Retinal pigment epithelial cell (primary cell): Measurements from ENCODE around the gene MAGED1.
A peak's percentile ranks its signal among the peaks of the same experiment; 100 is the strongest.

Experiments
- DNase-seq: peaks from one replicate; pipeline ENCODE4 v3.0.0-alpha.2; 2010; ENCODE audit warnings: low read depth
- H3K4me3 ChIP-seq: 2 replicates; pipeline ENCODE4 v1.5.1; 2011; ENCODE audit warnings: mild to moderate bottlenecking, low read length, control low read depth, moderate library complexity
- TF ChIP-seq, protein P1 (sequence below): conservative IDR thresholded peaks from 2 replicates; pipeline ENCODE4 v1.5.1; 2011; ENCODE audit warnings: low read depth, low read length, control low read depth, inconsistent platforms

MAGED1 gene

DNA sequence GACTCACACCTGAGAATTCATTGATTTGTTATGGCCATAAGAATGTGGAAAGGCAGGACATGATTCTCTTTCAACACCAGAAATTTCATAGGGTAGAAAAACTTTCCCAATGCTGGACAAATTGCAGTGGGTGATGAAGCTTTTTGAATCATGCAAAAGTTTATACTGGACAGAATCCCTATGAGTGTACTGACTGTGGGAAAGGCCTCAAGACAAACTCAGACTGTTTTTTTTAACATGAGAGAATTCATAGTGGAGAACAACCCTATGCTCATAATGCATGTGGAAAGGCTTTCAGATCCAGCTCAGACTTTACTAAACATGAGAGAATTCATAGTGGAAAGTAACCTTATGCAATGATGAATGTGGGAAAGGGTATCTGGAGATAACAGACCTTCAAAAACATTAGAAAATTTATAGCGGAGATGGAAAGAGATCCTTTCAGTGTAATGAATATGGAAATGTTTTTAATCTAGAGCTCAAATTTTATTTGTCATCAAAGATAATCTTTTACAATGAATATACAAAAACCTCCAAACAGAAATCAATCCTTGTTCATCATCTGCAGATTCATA lies 36.2 kb upstream of the MAGED1 start:
- no peak for DNase-seq
- TF ChIP-seq, protein P1, sequence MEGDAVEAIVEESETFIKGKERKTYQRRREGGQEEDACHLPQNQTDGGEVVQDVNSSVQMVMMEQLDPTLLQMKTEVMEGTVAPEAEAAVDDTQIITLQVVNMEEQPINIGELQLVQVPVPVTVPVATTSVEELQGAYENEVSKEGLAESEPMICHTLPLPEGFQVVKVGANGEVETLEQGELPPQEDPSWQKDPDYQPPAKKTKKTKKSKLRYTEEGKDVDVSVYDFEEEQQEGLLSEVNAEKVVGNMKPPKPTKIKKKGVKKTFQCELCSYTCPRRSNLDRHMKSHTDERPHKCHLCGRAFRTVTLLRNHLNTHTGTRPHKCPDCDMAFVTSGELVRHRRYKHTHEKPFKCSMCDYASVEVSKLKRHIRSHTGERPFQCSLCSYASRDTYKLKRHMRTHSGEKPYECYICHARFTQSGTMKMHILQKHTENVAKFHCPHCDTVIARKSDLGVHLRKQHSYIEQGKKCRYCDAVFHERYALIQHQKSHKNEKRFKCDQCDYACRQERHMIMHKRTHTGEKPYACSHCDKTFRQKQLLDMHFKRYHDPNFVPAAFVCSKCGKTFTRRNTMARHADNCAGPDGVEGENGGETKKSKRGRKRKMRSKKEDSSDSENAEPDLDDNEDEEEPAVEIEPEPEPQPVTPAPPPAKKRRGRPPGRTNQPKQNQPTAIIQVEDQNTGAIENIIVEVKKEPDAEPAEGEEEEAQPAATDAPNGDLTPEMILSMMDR, result no peak

DNA sequence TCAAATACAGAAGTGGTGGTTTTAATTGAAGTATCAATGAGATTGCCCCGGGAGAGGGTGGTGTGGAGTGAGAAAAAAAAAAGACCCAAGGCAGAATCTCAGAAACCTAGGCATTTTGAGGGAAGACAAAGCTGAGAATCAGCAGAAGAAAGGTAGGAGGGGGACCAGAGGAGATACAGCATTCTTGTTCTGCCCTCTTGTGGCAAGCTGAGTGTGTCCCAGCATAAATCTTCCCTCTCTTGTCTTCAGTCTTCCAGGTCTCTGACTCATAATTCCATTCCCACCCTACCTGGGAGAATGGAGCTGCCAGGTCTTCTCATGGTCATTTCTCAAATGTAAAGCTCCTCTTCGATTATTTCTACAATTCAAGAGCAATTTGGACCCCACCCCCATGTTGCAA lies 32.7 kb upstream of the MAGED1 start:
- no peak for DNase-seq
- no peak overlapping the region for H3K4me3 ChIP-seq
- TF ChIP-seq, protein P1, result peak; percentile 54

More for the DNA sequence above, 36.2 kb upstream of the MAGED1 start:
- H3K4me3 ChIP-seq, result no peak overlapping the region

DNA sequence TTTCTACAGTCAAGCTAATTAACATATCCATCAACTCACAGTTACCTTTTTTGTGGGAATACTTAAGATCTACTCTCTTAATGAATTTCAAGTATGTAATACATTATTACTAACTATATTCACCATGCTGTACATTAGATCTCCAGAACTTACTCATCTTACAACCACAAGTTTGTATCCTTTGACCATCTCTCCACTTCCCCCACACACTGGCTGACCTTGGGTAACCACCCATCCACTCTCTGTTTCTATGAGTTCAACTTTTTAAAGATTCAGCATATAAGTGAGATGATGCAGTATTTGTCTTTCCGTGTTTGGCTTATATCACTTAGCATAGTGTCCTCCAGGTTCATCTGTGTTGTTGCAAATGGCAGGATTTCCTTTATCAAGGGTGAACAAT lies 30.5 kb upstream of the MAGED1 start:
- DNase-seq, result no peak
- no peak overlapping the region for H3K4me3 ChIP-seq
- TF ChIP-seq, protein P1, result no peak

DNA sequence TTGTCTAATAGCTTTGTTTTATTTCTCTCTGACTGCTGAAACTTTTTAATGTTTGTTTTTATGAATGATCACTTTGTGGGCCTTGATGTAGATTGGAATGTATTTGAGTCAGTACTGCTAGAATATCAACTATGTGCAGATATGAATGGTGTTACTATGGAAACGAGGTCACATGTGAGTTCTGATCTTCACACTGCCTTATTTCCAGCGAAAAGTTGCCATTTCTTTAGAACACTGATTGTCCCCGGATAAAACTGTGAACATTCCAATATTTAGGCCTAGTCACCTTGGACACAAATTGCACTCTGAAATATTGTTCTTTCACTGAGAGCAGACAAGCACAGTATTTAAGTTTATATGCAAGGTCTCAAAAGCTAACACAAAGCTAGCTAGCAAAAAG lies 27.2 kb upstream of the MAGED1 start:
- TF ChIP-seq, protein P1, result no peak
- DNase-seq, result peak; percentile 37

DNA sequence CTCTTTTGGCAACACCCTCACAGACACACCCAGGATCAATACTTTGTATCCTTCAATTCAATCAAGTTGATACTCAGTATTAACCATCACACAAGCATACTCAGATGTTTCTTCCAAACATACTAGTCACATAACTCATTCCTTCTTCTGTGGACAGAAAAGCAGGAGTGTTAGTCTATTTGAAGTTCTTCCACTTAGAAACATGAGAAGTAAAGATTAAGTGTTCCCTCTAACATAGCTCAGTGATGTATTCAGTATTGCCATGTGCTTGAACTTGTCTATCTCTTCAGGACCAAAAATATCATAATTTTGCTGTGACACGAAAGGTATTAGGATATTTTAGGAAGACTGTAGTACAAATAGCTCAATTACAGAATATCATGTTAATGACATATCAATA lies 25.8 kb upstream of the MAGED1 start:
- H3K4me3 ChIP-seq, result no peak overlapping the region
- no peak for DNase-seq
- TF ChIP-seq, protein P1, result no peak

More for the DNA sequence above, 27.2 kb upstream of the MAGED1 start:
- no peak overlapping the region for H3K4me3 ChIP-seq

DNA sequence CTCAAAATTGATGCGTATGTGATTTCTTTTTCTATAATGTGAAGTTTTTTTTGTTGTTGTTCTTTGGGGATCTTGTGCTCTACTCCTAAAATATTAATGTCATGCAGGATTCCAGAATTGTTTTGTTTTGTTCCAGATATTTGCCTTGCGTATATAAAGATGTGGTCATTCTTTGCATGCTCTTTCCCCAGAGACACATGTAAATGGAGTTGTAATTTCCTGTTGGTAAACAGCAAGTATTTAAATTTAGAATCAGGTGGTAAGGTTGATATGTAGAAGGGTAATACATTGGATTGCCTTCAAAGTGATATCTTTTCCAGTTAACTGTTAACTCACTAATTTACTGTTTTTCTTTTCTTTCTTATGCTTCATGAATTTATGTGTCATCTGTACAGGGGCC lies 23.1 kb upstream of the MAGED1 start:
- H3K4me3 ChIP-seq, result no peak overlapping the region
- TF ChIP-seq, protein P1, result no peak
- DNase-seq, result no peak

DNA sequence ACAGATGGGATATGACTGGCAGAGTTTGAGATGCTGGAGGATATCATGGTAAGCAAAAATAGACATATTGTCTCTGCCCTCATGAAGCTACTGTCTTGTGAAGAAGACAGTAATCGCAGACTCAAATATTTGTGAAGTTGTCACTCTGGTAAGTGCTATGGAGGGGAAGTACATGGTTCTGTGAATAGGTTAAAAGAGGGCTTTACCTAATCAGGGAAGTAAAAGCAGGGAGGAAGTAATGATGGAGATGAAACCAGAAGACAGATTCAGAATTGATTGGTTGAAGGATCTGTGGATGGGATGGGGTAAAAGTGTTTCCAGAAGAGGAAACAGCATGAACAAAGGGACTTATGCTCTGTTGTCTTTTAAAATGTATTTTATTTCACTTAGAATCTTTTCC lies 19.3 kb upstream of the MAGED1 start:
- no peak for DNase-seq
- TF ChIP-seq, protein P1, result no peak

More for the DNA sequence above, 19.3 kb upstream of the MAGED1 start:
- no peak overlapping the region for H3K4me3 ChIP-seq
